ENCODE data around the gene ACY1.

The ACY1 gene

DNA sequence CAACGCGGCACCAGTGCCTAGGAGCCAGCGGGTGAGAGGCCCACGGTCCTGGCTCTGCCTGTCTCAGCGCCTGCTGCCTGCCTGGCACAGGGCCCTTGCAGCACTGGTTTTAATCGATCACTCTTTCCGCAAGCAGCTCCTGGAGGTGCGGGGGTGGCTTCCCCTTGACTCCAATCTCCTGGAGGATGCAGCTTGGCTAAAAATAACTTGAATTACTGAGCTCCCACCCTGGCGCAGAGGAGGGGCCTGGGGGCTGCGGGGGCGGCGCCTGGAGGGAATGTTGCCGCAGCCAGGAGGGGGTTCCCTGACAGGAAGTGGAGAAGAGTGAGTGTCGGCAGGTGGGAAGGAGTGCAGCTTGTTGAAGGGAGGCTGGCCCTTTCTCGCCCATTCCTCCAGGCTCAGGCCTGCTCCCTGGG, 22.2 kb downstream of the ACY1 start:
- DNase-seq (ENCODE audit: low read depth, low spot score): no peak

DNA sequence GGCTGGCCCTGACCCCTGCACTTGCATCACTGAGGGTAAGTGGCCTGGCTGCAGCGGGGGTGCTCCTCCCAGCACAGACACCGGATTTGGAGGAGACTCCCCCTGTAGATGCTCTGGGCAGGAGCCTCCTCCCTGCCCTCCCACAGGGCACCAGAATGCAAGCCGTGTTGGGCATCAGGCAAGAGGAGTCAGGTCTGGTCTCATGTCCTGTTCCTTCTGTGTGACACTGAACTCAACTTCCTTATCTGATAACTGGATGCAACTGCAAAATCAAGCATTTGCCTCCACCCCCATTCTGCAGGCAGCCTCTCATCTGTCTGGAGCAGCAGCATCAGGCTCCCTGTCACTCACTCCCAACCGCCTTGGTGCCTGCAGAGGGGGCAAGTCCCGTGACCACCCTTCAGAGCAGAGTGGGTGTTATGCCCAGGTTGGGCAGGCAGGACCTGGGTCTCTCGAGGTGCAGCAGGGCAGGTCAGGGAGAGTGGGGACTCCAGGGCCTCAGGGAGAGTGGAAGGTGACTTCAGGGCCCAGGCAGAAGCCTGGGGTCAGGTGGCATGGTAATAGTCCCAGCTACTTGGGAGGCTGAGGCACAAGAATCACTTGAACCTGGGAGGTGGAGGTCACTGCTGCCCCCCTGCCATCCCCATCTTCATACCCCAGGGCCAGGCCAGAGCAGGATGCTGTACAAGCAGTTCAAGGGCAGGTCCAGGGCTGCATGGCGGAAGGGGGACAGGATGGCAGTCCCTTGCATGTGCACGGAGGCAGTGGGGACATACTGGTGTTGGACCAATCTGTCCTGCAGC, 22.9 kb downstream of the ACY1 start:
- DNase-seq (ENCODE audit: low read depth, low spot score): no peak

DNA sequence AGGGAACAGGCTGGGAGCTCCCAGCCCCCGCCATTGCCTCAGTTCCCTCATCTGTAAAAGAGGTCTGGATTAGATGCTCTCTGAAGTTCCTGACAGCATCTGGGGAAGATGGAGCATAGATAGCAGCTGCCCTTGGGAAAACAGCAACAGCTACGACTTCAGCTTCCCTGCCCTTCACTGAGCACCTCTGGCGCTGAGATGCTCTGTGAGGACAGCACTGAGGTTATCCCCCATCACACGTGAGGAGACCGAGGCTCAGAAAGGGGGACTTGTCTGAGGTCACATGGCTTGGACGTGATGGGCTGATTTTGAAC, 23.4 kb downstream of the ACY1 start:
- no peak for DNase-seq (ENCODE audit: low read depth, low spot score)

DNA sequence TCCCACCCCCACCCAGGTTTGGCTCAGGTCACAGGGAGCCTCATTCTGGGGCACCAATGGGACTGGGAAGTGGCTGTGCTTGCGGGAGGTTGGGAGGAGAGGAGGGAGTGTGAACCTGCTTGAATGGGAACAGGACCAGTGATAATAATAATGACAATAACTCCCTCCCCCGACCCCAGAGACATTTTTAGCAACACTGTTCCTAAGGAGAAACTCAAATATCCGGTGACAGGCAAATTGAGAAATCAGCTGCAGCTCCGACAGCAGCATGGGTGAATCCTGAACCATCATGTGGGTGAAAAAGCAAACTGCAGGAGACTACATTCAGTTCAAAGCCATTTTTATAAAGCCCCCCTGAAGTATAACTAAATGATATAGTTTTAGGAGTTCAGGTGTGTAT, 24.0 kb downstream of the ACY1 start:
- no peak for DNase-seq (ENCODE audit: low read depth, low spot score)

GRCh38 chr3:52010431-52010830, 27.1 kb downstream of the ACY1 start:
- no peak for DNase-seq (ENCODE audit: low read depth, low spot score)

GRCh38 chr3:52012699-52013098, 29.4 kb downstream of the ACY1 start:
- DNase-seq (ENCODE audit: low read depth, low spot score): no peak

DNA sequence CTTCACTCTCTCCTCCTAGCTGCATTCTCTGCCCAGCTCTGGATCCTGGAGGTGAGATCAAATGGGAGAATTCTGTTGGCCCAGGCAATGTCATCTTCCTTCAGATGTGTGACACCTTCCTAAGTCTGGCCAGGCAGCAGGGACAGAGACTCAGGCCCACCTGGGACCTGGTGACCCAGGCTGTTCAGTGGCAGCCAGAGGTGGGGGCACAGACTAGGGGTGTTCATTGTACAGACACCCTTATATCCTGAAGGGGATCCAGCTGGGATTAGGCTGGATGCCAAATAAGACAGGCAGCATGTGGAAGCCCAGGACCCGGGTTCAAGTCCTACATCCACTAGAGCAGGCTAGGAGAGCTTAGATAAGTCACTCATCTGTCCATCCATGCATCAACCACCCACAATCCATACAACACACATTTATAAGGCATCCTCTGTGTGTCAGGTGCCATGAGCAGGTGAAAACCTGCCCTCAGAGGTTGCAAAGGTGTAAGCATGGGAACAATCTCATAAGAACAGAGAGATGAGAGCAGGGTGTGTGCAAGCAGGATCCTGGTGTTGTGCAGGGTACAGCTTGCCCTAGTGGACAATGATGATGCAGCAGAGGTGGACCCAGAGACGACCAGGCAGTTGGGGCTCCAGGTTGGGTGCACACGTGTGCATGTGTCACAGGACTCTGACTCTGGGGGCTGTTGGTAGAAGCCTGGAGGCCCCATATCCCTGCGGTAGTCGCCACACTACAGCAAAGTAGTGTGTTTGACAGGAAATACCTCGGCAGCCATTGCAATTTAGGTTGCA, 30.7 kb downstream of the ACY1 start:
- no peak for DNase-seq (ENCODE audit: low read depth, low spot score)

DNA sequence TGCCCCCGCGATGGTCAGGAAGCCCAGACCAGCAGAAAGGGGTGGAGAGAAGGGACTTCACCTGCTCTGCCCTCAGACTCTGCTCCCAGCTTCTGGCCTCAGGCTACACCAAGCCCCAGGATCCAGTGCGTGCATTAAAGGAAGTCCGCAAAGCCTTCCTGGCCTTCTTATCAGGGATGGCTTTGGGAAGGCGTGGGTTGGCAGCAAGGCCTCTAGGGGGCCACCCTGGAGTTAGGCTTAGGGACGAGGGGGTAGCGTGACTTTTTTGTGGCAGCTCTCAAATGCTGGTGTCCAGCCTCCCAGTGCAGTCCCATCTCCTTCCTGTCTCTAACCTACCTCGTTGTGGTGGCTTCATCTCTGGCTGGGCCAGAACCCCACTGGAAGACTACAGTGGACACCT, 31.3 kb downstream of the ACY1 start:
- DNase-seq (ENCODE audit: low read depth, low spot score): no peak

- DNase-seq (ENCODE audit: low read depth, low spot score): no peak
These were observed 32.3 kb downstream of the ACY1 start for GRCh38 chr3:52015438-52016228.

GRCh38 chr3:52017586-52017985, 34.3 kb downstream of the ACY1 start:
- DNase-seq (ENCODE audit: low read depth, low spot score): no peak

GRCh38 chr3:52018319-52019000, 35.1 kb downstream of the ACY1 start:
- no peak for DNase-seq (ENCODE audit: low read depth, low spot score)

GRCh38 chr3:52019352-52020080, 36.2 kb downstream of the ACY1 start:
- no peak for DNase-seq (ENCODE audit: low read depth, low spot score)

- no peak for DNase-seq (ENCODE audit: low read depth, low spot score)
These were observed 37.5 kb downstream of the ACY1 start for GRCh38 chr3:52020796-52021195.

DNA sequence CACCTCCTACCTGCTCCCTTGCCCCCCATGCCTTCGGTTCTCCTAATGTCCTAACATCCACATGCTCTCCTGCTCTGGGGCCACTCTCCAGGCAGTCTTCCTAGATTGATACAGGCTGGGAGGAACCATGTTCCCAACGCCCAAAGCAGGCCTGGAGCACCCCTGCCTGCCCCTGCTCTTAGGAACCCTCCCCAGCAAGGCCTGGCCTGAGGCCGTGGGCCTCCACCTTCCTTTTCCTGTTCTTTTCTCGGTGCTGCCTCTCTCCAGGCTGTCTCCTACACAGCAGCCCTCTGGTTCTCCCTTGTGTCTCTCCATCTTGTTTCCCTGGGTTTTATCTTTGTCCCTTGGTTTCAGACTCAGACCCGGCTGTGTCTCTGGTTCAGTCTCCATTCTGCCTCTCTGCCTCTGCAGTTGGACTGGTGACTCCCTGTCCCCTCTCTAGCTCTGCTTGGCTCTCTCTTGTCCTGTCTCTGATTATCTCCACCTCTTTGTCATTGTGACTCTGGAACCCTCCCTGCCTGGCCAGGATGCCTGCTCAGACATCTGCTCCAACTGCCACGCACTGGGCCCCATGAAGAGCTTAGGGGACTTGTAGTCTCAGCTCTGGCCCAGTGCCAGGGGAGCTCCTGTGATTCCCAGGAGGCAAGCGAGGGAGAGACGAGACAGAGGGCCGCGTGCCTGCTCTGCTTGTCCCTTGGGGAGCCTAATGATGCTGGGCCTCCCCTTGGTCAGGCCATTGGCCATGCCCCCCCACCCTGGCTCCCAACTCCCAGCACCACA, 38.3 kb downstream of the ACY1 start:
- DNase-seq (ENCODE audit: low read depth, low spot score): no peak

- no peak for DNase-seq (ENCODE audit: low read depth, low spot score)
These were observed 39.2 kb downstream of the ACY1 start for GRCh38 chr3:52022323-52023100.

GRCh38 chr3:52023101-52023770, 39.9 kb downstream of the ACY1 start:
- no peak for DNase-seq (ENCODE audit: low read depth, low spot score)

DNA sequence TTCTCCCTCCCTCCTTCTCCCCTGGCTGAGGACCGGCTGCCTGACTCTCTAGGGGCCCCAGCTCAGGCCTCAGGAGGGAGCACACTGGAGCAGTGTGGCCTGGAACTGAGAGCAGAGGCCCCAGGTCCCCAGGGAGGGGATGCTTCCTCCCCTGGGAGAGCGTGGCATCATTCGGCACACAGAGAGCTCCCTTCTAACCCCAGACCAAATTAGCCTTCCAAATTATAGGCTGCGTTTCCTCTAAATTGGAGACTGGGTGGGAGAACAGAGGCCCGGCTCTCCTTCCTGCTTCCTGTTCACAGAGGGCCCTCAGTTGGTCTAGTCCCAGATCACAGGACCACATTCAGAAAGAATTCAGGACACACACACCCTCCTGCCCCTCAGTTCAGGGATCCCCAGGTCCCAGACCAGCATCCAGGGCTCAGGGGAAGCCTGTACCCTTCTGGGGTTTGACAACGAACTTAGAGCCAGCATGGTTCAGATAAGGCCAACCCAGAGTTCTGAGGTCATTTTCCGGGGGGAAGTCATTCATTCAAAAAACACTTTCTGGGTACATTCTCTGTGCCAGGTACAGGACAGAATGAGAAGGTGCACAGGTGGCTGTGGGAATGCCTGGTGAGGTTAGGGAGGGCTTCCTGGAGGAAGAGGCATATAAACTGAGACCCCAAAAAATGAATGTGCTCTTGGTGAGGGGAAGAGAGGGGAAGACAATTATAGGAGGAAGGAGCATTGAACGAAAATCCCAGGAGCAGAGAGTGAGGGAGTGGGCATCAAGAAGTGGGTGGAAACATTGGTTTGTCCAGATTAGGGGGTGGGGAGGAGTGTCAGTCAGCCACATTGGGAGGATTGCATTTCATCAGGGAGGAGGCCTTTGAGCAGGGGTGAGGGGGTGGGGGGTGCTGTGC, 40.8 kb downstream of the ACY1 start:
- no peak for DNase-seq (ENCODE audit: low read depth, low spot score)

All from activated naive CD8-positive, alpha-beta T cell treated with anti-CD3 and anti-CD28 coated beads, Interleukin-2, amount 50 U/mL, for 16 hours (primary cell).